Effector memory CD8-positive, alpha-beta T cell (primary cell): ENCODE data around the gene CRY1.
A peak's percentile ranks its signal among the peaks of the same experiment; 100 is the strongest.
"Not testable (repeated sequence)": the region's sequence is repeated elsewhere in the genome, so short reads cannot be mapped to it uniquely, and the experiment has no call there.

Experiments
- ATAC-seq: fragments of 150-1000 bp; cut with Tn5 transposase; replicated peaks from 2 replicates; pipeline ENCODE4 v1.10.0; 2021; ENCODE audit warnings: mild to moderate bottlenecking, moderate library complexity
- DNase-seq, 3 experiments: peaks; one replicate each; pipeline ENCODE4 v3.0.0; 2021
- H3K27ac Mint-ChIP-seq, 2 donors: one replicate each; pipeline ENCODE4 v1.8.0; 2022; ENCODE audit warnings: mild to moderate bottlenecking in 2 of 2, mixed read lengths in 2 of 2, moderate library complexity in 2 of 2
- H3K27me3 Mint-ChIP-seq, 2 donors: one replicate each; pipeline ENCODE4 v1.8.0; 2022; ENCODE audit warnings: mixed read lengths in 2 of 2
- H3K36me3 Mint-ChIP-seq: one replicate; pipeline ENCODE4 v1.8.0; 2022; ENCODE audit warnings: mild to moderate bottlenecking, moderate library complexity, mixed read lengths; ENCODE audit not compliant: insufficient read depth
- H3K4me1 Mint-ChIP-seq, 2 donors: one replicate each; pipeline ENCODE4 v1.8.0; 2022; ENCODE audit warnings: low read depth in 2 of 2, mixed read lengths in 2 of 2
- H3K4me3 Mint-ChIP-seq, 2 donors: one replicate each; pipeline ENCODE4 v1.8.0; 2022; ENCODE audit warnings: mild to moderate bottlenecking in 2 of 2, mixed read lengths in 2 of 2, moderate library complexity in 2 of 2
- H3K9me3 Mint-ChIP-seq, 2 donors: one replicate each; pipeline ENCODE4 v1.8.0; 2022; ENCODE audit warnings: mixed read lengths in 2 of 2

The CRY1 gene

GRCh38 chr12:107032266-107032665 lies 61.1 kb downstream of the CRY1 start:
- Mint-ChIP-seq H3K36me3 (peaks cover 26% of the 10 kb centered on the region), H3K27ac (peak overlapping the region in 1 of 2 donors; percentile 94), H3K27me3 (no peaks in the 10 kb centered on the region), H3K4me1 (peaks cover 19 to 30% of the 10 kb centered on the region in 2 donors), H3K9me3 (peaks cover 0 to 2% of the 10 kb centered on the region in 2 donors), H3K4me3 (peak overlapping the region in 1 of 2 donors; percentile 41)
- ATAC-seq: peak; percentile 24
- peak in 1 of 3 experiments; percentile 3 for DNase-seq

GRCh38 chr12:107031061-107031460 lies 62.3 kb downstream of the CRY1 start:
- peak overlapping the region in 1 of 2 donors; percentile 26 for H3K4me3 Mint-ChIP-seq
- H3K9me3 Mint-ChIP-seq: no peaks in the 10 kb centered on the region
- H3K4me1 Mint-ChIP-seq: peaks cover 22 to 34% of the 10 kb centered on the region in 2 donors
- DNase-seq: no peak
- no peaks in the 10 kb centered on the region for H3K27me3 Mint-ChIP-seq
- ATAC-seq: no peak
- H3K27ac Mint-ChIP-seq: peak overlapping the region; percentile 61 to 94
- peaks cover 33% of the 10 kb centered on the region for H3K36me3 Mint-ChIP-seq

- Mint-ChIP-seq H3K27ac (peak overlapping the region; percentile 42 to 94), H3K4me1 (peaks cover 26 to 37% of the 10 kb centered on the region in 2 donors), H3K4me3 (no peak overlapping the region), H3K36me3 (peaks cover 34% of the 10 kb centered on the region), H3K9me3 (no peaks in the 10 kb centered on the region), H3K27me3 (no peaks in the 10 kb centered on the region)
- no peak for DNase-seq
- no peak for ATAC-seq
These were observed 64.3 kb downstream of the CRY1 start for GRCh38 chr12:107029081-107029480.

- H3K9me3 Mint-ChIP-seq: no peaks in the 10 kb centered on the region
- peak overlapping the region; percentile 43 to 48 for H3K4me3 Mint-ChIP-seq
- peaks cover 28 to 31% of the 10 kb centered on the region in 2 donors for H3K4me1 Mint-ChIP-seq
- DNase-seq (peak; percentile 7 to 38 (median 18)), ATAC-seq (peak; percentile 91)
- peaks cover 31% of the 10 kb centered on the region for H3K36me3 Mint-ChIP-seq
- peak overlapping the region; percentile 94 to 98 for H3K27ac Mint-ChIP-seq
- H3K27me3 Mint-ChIP-seq: no peaks in the 10 kb centered on the region
These were observed 65.7 kb downstream of the CRY1 start for GRCh38 chr12:107027636-107028053.

- Mint-ChIP-seq H3K4me1 (peaks cover 26 to 31% of the 10 kb centered on the region in 2 donors), H3K27ac (peak overlapping the region; percentile 94 to 98), H3K9me3 (no peaks in the 10 kb centered on the region), H3K4me3 (peak overlapping the region; percentile 43 to 48), H3K36me3 (peaks cover 27% of the 10 kb centered on the region), H3K27me3 (no peaks in the 10 kb centered on the region)
- DNase-seq (no peak), ATAC-seq (peak; percentile 39)
These were observed 66.3 kb downstream of the CRY1 start for GRCh38 chr12:107026806-107027635.

GRCh38 chr12:107026356-107026755 lies 67.0 kb downstream of the CRY1 start:
- H3K27me3 Mint-ChIP-seq, DNase-seq, ATAC-seq, H3K9me3 Mint-ChIP-seq, H3K4me3 Mint-ChIP-seq: not testable (repeated sequence)
- Mint-ChIP-seq H3K27ac (peak overlapping the region; percentile 94 to 98), H3K4me1 (peaks cover 22 to 27% of the 10 kb centered on the region in 2 donors), H3K36me3 (peaks cover 27% of the 10 kb centered on the region)

GRCh38 chr12:107025671-107026070 lies 67.7 kb downstream of the CRY1 start:
- Mint-ChIP-seq H3K4me1 (peaks cover 17 to 20% of the 10 kb centered on the region in 2 donors), H3K9me3 (no peaks in the 10 kb centered on the region), H3K27ac (peak overlapping the region; percentile 94 to 98), H3K36me3 (peaks cover 27% of the 10 kb centered on the region), H3K4me3 (no peak overlapping the region), H3K27me3 (no peaks in the 10 kb centered on the region)
- DNase-seq: no peak
- ATAC-seq: no peak

GRCh38 chr12:107019546-107019945 lies 73.8 kb downstream of the CRY1 start:
- peaks cover 0 to 2% of the 10 kb centered on the region in 2 donors for H3K4me1 Mint-ChIP-seq
- no peak overlapping the region for H3K27ac Mint-ChIP-seq
- ATAC-seq (no peak), DNase-seq (no peak)
- H3K9me3 Mint-ChIP-seq: no peaks in the 10 kb centered on the region
- H3K4me3 Mint-ChIP-seq: no peak overlapping the region
- peaks cover 11% of the 10 kb centered on the region for H3K36me3 Mint-ChIP-seq
- H3K27me3 Mint-ChIP-seq: no peaks in the 10 kb centered on the region

GRCh38 chr12:107017042-107017441 lies 76.3 kb downstream of the CRY1 start:
- no peaks in the 10 kb centered on the region for H3K27me3 Mint-ChIP-seq
- no peak overlapping the region for H3K4me3 Mint-ChIP-seq
- no peaks in the 10 kb centered on the region for H3K4me1 Mint-ChIP-seq
- H3K36me3 Mint-ChIP-seq: peaks cover 13% of the 10 kb centered on the region
- DNase-seq: no peak
- H3K9me3 Mint-ChIP-seq: no peaks in the 10 kb centered on the region
- H3K27ac Mint-ChIP-seq: no peak overlapping the region
- ATAC-seq: no peak

GRCh38 chr12:107014055-107014454 lies 79.3 kb downstream of the CRY1 start:
- H3K27ac Mint-ChIP-seq: no peak overlapping the region
- peaks cover 11% of the 10 kb centered on the region for H3K36me3 Mint-ChIP-seq
- H3K9me3 Mint-ChIP-seq: no peaks in the 10 kb centered on the region
- H3K4me3 Mint-ChIP-seq: no peak overlapping the region
- peak in 2 of 3 experiments; percentile 25 to 35 for DNase-seq
- ATAC-seq: peak; percentile 99
- peaks cover 0 to 4% of the 10 kb centered on the region in 2 donors for H3K4me1 Mint-ChIP-seq
- H3K27me3 Mint-ChIP-seq: no peaks in the 10 kb centered on the region

GRCh38 chr12:107012736-107013425 lies 80.5 kb downstream of the CRY1 start:
- DNase-seq (no peak), ATAC-seq (no peak)
- H3K36me3 Mint-ChIP-seq: peaks cover 11% of the 10 kb centered on the region
- H3K9me3 Mint-ChIP-seq: no peaks in the 10 kb centered on the region
- H3K27me3 Mint-ChIP-seq: no peaks in the 10 kb centered on the region
- no peak overlapping the region for H3K4me3 Mint-ChIP-seq
- H3K27ac Mint-ChIP-seq: no peak overlapping the region
- H3K4me1 Mint-ChIP-seq: peaks cover 0 to 4% of the 10 kb centered on the region in 2 donors

- ATAC-seq: no peak
- Mint-ChIP-seq H3K27ac (no peak overlapping the region), H3K27me3 (no peaks in the 10 kb centered on the region)
These were observed 81.8 kb downstream of the CRY1 start for GRCh38 chr12:107011519-107011918.

GRCh38 chr12:107007411-107007810 lies 85.9 kb downstream of the CRY1 start:
- Mint-ChIP-seq H3K4me1 (peaks cover 0 to 4% of the 10 kb centered on the region in 2 donors), H3K4me3 (no peak overlapping the region), H3K9me3 (no peaks in the 10 kb centered on the region), H3K27me3 (no peaks in the 10 kb centered on the region), H3K36me3 (peaks cover 12% of the 10 kb centered on the region), H3K27ac (no peak overlapping the region)
- no peak for DNase-seq
- no peak for ATAC-seq

More at GRCh38 chr12:107011519-107011918, 81.8 kb downstream of the CRY1 start:
- H3K4me3 Mint-ChIP-seq: no peak overlapping the region
- H3K9me3 Mint-ChIP-seq: no peaks in the 10 kb centered on the region
- no peak for DNase-seq
- H3K36me3 Mint-ChIP-seq: peaks cover 11% of the 10 kb centered on the region
- peaks cover 0 to 4% of the 10 kb centered on the region in 2 donors for H3K4me1 Mint-ChIP-seq
